Gastroesophageal sphincter (tissue), 3 donors: Measurements from ENCODE around the gene AMDHD2.
"Not testable (repeated sequence)": the region's sequence is repeated elsewhere in the genome, so short reads cannot be mapped to it uniquely, and the experiment has no call there.

Source experiments
- POLR2A ChIP-seq, 2 donors: fragments of 450-650 bp; IDR thresholded peaks; one replicate each; pipeline ENCODE4 v1.6.1; 2017; ENCODE audit warnings: antibody characterized with exemption in 2 of 2, mild to moderate bottlenecking in 2 of 2, moderate library complexity in 1 of 2
- TF ChIP-seq, protein P1 (sequence below), 4 experiments: fragments of 200-600 bp in 2 of 4; fragments of 450-650 bp in 2 of 4; sonication (generic) in 1 of 4; IDR thresholded peaks; one replicate each; pipeline ENCODE4 v1.5.1; 2017 to 2019; ENCODE audit warnings: antibody characterized with exemption in 4 of 4, mild to moderate bottlenecking in 2 of 4, moderate library complexity in 2 of 4

DNA sequence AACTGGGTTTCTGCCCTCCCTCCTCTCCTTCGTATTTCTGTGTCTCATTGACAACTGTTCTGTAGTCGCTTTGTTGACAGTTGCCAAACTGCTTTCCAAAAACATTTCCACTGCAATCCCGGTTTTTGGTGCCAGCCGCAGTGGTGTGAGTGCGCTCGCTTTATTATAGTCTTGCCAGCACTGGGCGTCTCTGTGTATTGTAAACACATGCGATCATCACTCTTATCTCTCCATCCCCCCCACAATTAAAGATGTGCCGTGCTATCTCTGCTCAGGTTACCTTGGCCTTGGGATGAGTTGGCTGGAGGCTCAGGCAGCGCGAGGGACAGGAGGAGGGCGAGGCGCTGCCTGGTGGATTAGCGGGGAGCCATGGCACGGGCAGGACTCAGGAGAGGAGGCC is 37.0 kb downstream of the AMDHD2 start:
- TF ChIP-seq, protein P1, sequence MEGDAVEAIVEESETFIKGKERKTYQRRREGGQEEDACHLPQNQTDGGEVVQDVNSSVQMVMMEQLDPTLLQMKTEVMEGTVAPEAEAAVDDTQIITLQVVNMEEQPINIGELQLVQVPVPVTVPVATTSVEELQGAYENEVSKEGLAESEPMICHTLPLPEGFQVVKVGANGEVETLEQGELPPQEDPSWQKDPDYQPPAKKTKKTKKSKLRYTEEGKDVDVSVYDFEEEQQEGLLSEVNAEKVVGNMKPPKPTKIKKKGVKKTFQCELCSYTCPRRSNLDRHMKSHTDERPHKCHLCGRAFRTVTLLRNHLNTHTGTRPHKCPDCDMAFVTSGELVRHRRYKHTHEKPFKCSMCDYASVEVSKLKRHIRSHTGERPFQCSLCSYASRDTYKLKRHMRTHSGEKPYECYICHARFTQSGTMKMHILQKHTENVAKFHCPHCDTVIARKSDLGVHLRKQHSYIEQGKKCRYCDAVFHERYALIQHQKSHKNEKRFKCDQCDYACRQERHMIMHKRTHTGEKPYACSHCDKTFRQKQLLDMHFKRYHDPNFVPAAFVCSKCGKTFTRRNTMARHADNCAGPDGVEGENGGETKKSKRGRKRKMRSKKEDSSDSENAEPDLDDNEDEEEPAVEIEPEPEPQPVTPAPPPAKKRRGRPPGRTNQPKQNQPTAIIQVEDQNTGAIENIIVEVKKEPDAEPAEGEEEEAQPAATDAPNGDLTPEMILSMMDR (IDR thresholded peaks at IDR 0.05), result not testable (repeated sequence)
- TF ChIP-seq POLR2A (IDR thresholded peaks at IDR 0.05), result not testable (repeated sequence)
